Retinal pigment epithelial cell (primary cell): ENCODE measurements around the gene ZNF215.

Experiments
- DNase-seq: peaks from one replicate; pipeline ENCODE4 v3.0.0-alpha.2; 2010; ENCODE audit warnings: low read depth
- H3K4me3 ChIP-seq: 2 replicates; pipeline ENCODE4 v1.5.1; 2011; ENCODE audit warnings: mild to moderate bottlenecking, low read length, control low read depth, moderate library complexity
- TF ChIP-seq, protein P1 (sequence below): conservative IDR thresholded peaks from 2 replicates; pipeline ENCODE4 v1.5.1; 2011; ENCODE audit warnings: low read depth, low read length, control low read depth, inconsistent platforms

Gene ZNF215

GRCh38 chr11:6979365-6979764 lies 53.1 kb downstream of the ZNF215 start:
- H3K4me3 ChIP-seq: no peak overlapping the region
- TF ChIP-seq, protein P1, sequence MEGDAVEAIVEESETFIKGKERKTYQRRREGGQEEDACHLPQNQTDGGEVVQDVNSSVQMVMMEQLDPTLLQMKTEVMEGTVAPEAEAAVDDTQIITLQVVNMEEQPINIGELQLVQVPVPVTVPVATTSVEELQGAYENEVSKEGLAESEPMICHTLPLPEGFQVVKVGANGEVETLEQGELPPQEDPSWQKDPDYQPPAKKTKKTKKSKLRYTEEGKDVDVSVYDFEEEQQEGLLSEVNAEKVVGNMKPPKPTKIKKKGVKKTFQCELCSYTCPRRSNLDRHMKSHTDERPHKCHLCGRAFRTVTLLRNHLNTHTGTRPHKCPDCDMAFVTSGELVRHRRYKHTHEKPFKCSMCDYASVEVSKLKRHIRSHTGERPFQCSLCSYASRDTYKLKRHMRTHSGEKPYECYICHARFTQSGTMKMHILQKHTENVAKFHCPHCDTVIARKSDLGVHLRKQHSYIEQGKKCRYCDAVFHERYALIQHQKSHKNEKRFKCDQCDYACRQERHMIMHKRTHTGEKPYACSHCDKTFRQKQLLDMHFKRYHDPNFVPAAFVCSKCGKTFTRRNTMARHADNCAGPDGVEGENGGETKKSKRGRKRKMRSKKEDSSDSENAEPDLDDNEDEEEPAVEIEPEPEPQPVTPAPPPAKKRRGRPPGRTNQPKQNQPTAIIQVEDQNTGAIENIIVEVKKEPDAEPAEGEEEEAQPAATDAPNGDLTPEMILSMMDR: no peak
- no peak for DNase-seq

DNA sequence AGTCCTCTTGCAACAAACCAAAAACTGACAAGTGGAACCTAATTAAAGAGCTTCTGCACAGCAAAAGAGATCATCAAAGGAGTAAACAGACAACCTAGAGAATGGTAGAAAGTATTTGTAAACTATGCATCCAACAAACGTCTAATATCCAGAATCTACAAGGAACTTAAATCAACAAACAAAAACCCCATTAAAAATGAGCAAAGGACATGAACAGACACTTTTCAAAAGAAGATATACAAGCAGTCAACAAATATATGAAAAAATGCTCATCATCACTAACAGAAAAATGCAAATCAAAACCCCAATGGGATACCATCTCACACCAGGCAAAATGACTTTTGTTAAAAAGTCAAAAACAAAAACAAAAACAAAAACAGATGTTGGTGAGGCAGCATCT lies 60.3 kb downstream of the ZNF215 start:
- DNase-seq: no peak
- no peak overlapping the region for H3K4me3 ChIP-seq
- TF ChIP-seq, protein P1: no peak

- DNase-seq: no peak
- no peak overlapping the region for H3K4me3 ChIP-seq
- TF ChIP-seq, protein P1: no peak
Measured at GRCh38 chr11:6988506-6988905, 62.3 kb downstream of the ZNF215 start.

- no peak for DNase-seq
- no peak overlapping the region for H3K4me3 ChIP-seq
- TF ChIP-seq, protein P1: no peak
Measured at GRCh38 chr11:6991227-6991626, 65.0 kb downstream of the ZNF215 start.

GRCh38 chr11:6992026-6992425 lies 65.8 kb downstream of the ZNF215 start:
- TF ChIP-seq, protein P1: no peak
- no peak for DNase-seq
- no peak overlapping the region for H3K4me3 ChIP-seq

DNA sequence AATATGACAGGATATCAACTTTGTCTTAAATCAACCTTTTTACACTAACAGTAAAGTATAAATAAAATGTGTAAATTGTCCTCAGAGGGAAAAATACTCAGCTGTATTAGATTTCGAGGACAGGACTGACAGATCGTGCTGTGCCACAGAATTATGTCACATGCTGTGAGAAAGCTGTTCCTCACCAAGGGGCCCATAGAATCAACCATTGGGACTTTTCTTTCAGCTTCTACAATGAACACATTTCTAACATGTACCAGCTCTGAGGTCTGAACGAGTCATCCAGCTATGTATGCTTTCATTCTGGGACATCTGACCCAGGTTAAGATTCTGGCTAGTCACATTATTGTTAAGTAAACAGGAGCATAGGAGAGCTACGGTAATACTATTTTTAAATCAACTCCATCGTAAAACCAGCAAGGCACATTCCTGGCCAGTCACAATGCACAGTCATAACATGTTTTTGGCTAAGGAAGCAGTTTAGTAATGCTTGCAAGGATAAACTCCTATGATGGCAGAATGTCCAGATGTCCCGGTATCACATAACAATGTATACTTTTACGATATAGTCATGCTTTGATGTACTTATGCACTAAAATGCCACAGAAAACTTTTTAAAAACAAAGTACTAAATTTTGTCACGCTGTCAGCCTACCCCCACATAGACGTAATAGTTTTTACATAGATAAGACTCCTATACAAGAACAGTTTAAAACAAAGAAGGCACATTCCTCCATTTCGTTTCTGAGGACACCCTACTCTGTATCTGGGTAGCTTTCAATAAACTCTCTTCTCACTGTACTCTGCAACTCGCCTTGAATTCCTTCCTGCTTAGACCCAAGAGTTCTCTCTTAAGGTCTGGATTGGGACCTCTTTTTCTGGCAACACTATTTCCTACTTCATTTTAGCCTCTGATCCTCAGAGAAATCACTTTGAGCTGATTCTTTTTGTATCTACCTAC lies 66.5 kb downstream of the ZNF215 start:
- no peak overlapping the region for H3K4me3 ChIP-seq
- TF ChIP-seq, protein P1: no peak
- peak; percentile 43 for DNase-seq

GRCh38 chr11:6995703-6996102 lies 69.5 kb downstream of the ZNF215 start:
- no peak for DNase-seq
- H3K4me3 ChIP-seq: no peak overlapping the region
- TF ChIP-seq, protein P1: no peak
